Transverse colon (tissue), 4 donors: ENCODE results near the gene CD28. TPM values are rescaled to one million over a fixed set of nuclear protein-coding genes. Genes with fewer than 3 reads are reported as not detected.
A peak's percentile ranks its signal among the peaks of the same experiment; 100 is the strongest.

ENCODE experiments used
- DNase-seq: peaks from one replicate; pipeline ENCODE4 v3.0.0-alpha.2; 2019
- H3K27ac ChIP-seq, 4 donors: fragments of 200-600 bp; sonication (generic); 2 replicates each; pipeline ENCODE4 v1.5.1; 2016 to 2018; ENCODE audit warnings: inconsistent platforms in 4 of 4
- H3K27me3 ChIP-seq: fragments of 200-600 bp; sonication (generic); 2 replicates; pipeline ENCODE4 v1.5.1; 2017; ENCODE audit warnings: inconsistent platforms
- H3K36me3 ChIP-seq, 4 donors: fragments of 200-600 bp; sonication (generic); 2 replicates each; pipeline ENCODE4 v1.5.1; 2017 to 2019; ENCODE audit warnings: inconsistent platforms in 4 of 4
- H3K4me1 ChIP-seq, 4 donors: fragments of 200-600 bp; sonication (generic); 2 replicates each; pipeline ENCODE4 v1.5.1; 2017 to 2020; ENCODE audit warnings: inconsistent platforms in 4 of 4
- H3K4me3 ChIP-seq, 4 donors: fragments of 200-600 bp; sonication (generic); 1 replicate in 1 of 4; 2 replicates in 3 of 4; pipeline versions ENCODE4 v1.5.1 to v1.6.1; 2017 to 2019; ENCODE audit warnings: inconsistent platforms in 4 of 4
- H3K9me3 ChIP-seq, 2 donors: fragments of 200-600 bp; sonication (generic); 2 replicates each; pipeline ENCODE4 v1.5.1; 2017 to 2019; ENCODE audit warnings: inconsistent platforms in 2 of 2
- CTCF ChIP-seq, 5 experiments: fragments of 200-600 bp in 3 of 5; fragments of 450-650 bp in 2 of 5; sonication (generic) in 3 of 5; IDR thresholded peaks; 1 replicate in 2 of 5; 2 replicates in 3 of 5; pipeline ENCODE4 v1.5.1; 2016 to 2017; ENCODE audit warnings: antibody characterized with exemption in 5 of 5, inconsistent platforms in 3 of 5, mild to moderate bottlenecking in 2 of 5, moderate library complexity in 1 of 5
- EP300 ChIP-seq: sonication (generic); formaldehyde crosslinking; IDR thresholded peaks from one replicate; pipeline ENCODE4 v1.6.1; 2017; ENCODE audit warnings: antibody characterized with exemption, low read depth
- POLR2A ChIP-seq: fragments of 450-650 bp; IDR thresholded peaks from one replicate; pipeline ENCODE4 v1.6.1; 2016; ENCODE audit warnings: antibody characterized with exemption, mild to moderate bottlenecking, moderate library complexity
- POLR2AphosphoS5 ChIP-seq, 3 donors: sonication (generic); formaldehyde crosslinking; IDR thresholded peaks; one replicate each; pipeline ENCODE4 v1.6.1; 2016; ENCODE audit warnings: antibody characterized with exemption in 3 of 3
- WGBS, 2 donors: methylation state at CpG; one replicate each; pipeline ENCODE4 v1.1.5; 2018; ENCODE audit warnings: low coverage in 1 of 2; 5-methylcytosine and 5-hydroxymethylcytosine counted together
- in situ Hi-C, 4 donors: fragments of 200-750 bp; cut with MboI; loops; one replicate each; pipeline versions ENCODE4 v1.15.0 to v1.15.1; 2017; ENCODE audit warnings: low sequenced_read_pairs in 3 of 4, low pct_ligation_motif_present in 1 of 4, low pct_unique_long_range_greater_than_20kb in 1 of 4
- intact Hi-C: fragments of 100-400 bp; cut with DNase I; formaldehyde crosslinking; loops from one replicate; pipeline ENCODE4 v1.15.1; 2023; ENCODE audit warnings: low total_unique reads
- total RNA-seq, 4 donors: library from RNA; depleted of rRNA; stranded (reverse); fragments of >200 nt; gene quantifications; one replicate each; pipeline ENCODE4 v1.1.0, GENCODE V29; 2016

CD28 gene
- total RNA-seq, 4 donors from 2014 or later = 0.68 to 2.4 (median 1.5) TPM; not detected in 1

- in situ Hi-C loops (no loop called here), intact Hi-C loops (no loop called here)
- TF ChIP-seq EP300 = no peak
- no peak for TF ChIP-seq POLR2AphosphoS5 (IDR thresholded peaks at IDR 0.05)
- TF ChIP-seq POLR2A = no peak
- TF ChIP-seq CTCF (IDR thresholded peaks at IDR 0.05) = no peak
- no peak overlapping the region for H3K27ac ChIP-seq
- H3K9me3 ChIP-seq = no peaks in the 10 kb centered on the region
- H3K4me1 ChIP-seq = peaks cover 0 to 2% (median 0%) of the 10 kb centered on the region in 4 donors
- H3K4me3 ChIP-seq = no peak overlapping the region
- H3K36me3 ChIP-seq = no peaks in the 10 kb centered on the region
- H3K27me3 ChIP-seq = no peaks in the 10 kb centered on the region
- WGBS, 2 donors = 97 to 100% methylated on average over 1 to 2 of the region's 2 CpGs
- DNase-seq = no peak
Measured at GRCh38 chr2:203715744-203716143, 9.3 kb downstream of the CD28 start.

- intact Hi-C loops = no loop called here
- Histone ChIP-seq H3K4me1 (peaks cover 0 to 7% (median 0%) of the 10 kb centered on the region in 4 donors), H3K27ac (peak overlapping the region in 1 of 4 donors; percentile 31), H3K4me3 (no peak overlapping the region), H3K9me3 (no peaks in the 10 kb centered on the region), H3K36me3 (no peaks in the 10 kb centered on the region), H3K27me3 (no peaks in the 10 kb centered on the region)
- in situ Hi-C loops = no loop called here
- DNase-seq = peak; percentile 41
- 64% methylated on average over 3 of the region's 3 CpGs; no CpG with 5 or more reads in 1 of the 2 donors for WGBS, 2 donors
- no peak for TF ChIP-seq POLR2A
- TF ChIP-seq POLR2AphosphoS5 (IDR thresholded peaks at IDR 0.05) = no peak
- no peak for TF ChIP-seq CTCF (IDR thresholded peaks at IDR 0.05)
Measured at GRCh38 chr2:203718087-203718486, 11.6 kb downstream of the CD28 start.

GRCh38 chr2:203719456-203720410 is 13.3 kb downstream of the CD28 start:
- TF ChIP-seq POLR2A (no peak), POLR2AphosphoS5 (IDR thresholded peaks at IDR 0.05) (no peak), CTCF (IDR thresholded peaks at IDR 0.05) (no peak), EP300 (no peak)
- intact Hi-C loops = no loop called here
- Histone ChIP-seq H3K4me3 (no peak overlapping the region), H3K27me3 (no peaks in the 10 kb centered on the region), H3K9me3 (no peaks in the 10 kb centered on the region), H3K36me3 (no peaks in the 10 kb centered on the region), H3K27ac (peak overlapping the region in 1 of 4 donors; percentile 10), H3K4me1 (peaks cover 0 to 7% (median 0%) of the 10 kb centered on the region in 4 donors)
- in situ Hi-C loops = no loop called here
- WGBS, 2 donors = 58 to 63% methylated on average over 4 of the region's 4 CpGs
- no peak for DNase-seq

GRCh38 chr2:203720915-203721672 is 14.7 kb downstream of the CD28 start:
- H3K9me3 ChIP-seq = no peaks in the 10 kb centered on the region
- no peak for TF ChIP-seq CTCF (IDR thresholded peaks at IDR 0.05)
- no peak for TF ChIP-seq POLR2A
- TF ChIP-seq POLR2AphosphoS5 (IDR thresholded peaks at IDR 0.05) = no peak
- no peak for TF ChIP-seq EP300
- no peak for DNase-seq
- H3K4me1 ChIP-seq = peaks cover 0 to 7% (median 0%) of the 10 kb centered on the region in 4 donors
- H3K4me3 ChIP-seq = no peak overlapping the region
- H3K27me3 ChIP-seq = no peaks in the 10 kb centered on the region
- H3K27ac ChIP-seq = peak overlapping the region in 1 of 4 donors; percentile 9
- intact Hi-C loops = no loop called here
- in situ Hi-C loops = no loop called here
- H3K36me3 ChIP-seq = no peaks in the 10 kb centered on the region
- WGBS, 2 donors = 59 to 63% methylated on average over 6 of the region's 6 CpGs
